GM18505 (cell line): ENCODE measurements around the gene ATP8A1.

Experiments
- ATAC-seq: cut with Tn5 transposase; IDR thresholded peaks from one replicate; pipeline ENCODE4 v1.9.1; 2021; ENCODE audit not compliant: unreplicated experiment
- POLR2A ChIP-seq: IDR thresholded peaks from 4 replicates; pipeline ENCODE4 v1.6.1; 2011; ENCODE audit warnings: borderline replicate concordance; ENCODE audit not compliant: insufficient read depth, insufficient read length; ENCODE audit errors: extremely low read depth

The ATP8A1 gene

DNA sequence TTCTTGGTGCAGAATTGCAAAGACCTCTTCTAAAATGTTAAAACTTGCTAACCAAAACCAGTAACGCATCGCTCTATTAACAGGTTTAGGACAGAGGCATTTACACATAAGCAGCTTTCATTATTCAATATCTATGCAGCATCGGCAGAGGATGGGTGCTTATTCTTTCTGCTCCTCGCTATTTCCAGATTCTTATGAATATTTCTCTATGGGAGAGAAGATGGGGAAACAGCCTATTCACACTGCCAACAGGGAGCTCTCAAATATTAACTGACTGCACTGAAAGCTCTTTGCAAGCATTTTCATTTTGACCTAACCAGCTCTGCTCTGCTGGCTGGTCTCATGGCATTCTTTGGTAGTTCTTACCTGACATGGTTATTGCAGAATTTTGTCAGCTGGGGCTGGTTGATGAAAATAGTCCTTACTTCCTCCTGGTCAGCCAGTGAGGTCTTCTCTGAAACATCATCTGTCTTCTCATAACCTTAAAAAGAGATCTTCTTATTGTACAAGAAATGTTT is 30.2 kb downstream of the ATP8A1 start:
- no peak for ATAC-seq

DNA sequence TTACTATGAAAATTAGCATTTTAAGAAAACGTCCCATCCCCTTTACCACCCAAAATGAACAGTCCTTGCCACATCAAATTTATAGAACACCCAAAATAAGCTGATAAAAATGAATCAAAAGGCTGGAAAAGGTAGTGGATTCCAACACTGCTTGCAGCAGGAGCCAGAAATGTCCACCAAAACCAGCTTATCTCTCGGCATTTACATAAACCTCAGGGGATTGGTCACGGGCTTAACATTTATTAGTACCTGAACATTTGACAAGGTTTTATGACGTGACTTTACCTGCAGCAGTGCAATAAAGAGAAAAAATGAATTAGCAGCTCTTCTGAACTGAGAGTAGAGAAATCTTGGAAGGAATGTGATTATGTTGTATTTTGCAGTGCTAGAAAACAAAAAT is 31.6 kb downstream of the ATP8A1 start:
- no peak for TF ChIP-seq POLR2A
- no peak for ATAC-seq

More for the DNA sequence above, 30.2 kb downstream of the ATP8A1 start:
- no peak for TF ChIP-seq POLR2A

DNA sequence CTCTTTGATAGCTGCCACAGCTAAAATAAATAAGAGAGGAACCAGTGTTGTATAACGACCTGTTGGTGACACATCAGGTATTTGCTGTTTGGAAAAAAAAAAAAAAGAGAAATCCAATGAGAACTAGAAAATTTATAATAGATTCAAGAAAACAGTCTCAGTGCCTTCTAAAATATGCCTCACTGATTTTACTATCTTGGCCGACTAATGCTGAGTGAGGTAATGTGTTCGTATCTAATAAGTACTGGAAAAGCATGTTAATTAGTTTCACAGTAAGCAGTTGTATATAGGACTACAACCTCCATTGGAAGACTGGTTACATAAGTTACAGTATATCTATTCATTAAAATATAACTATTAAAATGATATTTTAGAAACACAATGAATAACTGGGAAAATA is 32.4 kb downstream of the ATP8A1 start:
- TF ChIP-seq POLR2A: no peak
- no peak for ATAC-seq

DNA sequence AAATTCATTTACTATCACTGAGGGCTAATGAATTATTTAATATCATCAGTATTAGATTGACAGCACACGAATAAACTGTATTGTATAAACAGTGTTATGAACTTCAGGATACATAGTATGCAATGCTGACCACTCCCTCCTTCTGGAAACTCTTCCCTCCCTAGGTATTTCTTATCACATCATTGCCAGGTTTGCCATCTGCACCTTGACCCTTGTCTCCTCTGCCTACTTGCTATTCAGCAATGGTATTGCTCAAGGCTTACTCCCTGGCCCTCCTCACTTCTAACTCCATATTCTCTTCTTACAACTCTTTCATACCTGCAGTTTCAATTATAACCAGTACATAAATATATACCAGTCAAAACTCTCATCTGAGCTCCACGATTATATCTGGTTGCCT is 38.9 kb downstream of the ATP8A1 start:
- ATAC-seq: no peak

DNA sequence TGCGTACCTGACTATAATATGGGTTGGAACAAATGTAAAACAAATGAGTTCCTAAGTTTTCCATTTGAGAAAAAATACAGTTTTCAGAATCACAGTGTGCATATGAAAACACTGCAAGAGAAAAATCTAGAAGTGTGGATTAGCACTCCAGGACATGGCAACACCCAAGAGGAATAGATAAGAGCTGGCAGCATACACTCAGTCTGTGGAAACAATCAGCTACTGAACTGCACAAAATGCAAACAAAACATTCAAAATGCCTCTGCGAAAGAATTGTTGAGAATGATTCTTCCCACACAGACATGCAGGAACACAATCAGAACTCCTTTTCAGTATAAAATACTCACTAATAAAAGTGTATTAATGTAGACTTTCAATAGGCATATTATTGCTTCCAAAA is 39.9 kb downstream of the ATP8A1 start:
- ATAC-seq: no peak
- TF ChIP-seq POLR2A: no peak

More for the DNA sequence above, 38.9 kb downstream of the ATP8A1 start:
- TF ChIP-seq POLR2A: no peak

DNA sequence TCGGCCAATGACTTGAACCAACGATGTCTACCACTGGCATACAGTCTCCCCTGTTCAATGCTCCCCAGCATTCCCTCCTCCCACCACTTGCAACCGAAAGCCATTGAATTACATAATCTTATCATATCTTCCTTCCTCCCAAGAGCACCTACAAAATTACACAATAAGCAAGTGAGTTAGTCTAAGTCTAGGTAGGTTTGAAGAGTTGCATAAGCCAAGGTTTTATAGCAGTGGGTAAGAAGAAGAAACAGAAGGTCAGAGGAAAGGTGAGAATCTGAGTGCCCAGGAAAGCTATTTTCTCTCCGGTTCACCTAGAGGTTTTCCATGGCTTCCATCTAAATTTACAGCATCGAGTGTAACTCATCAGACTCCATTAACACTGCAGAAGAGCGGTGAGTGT is 40.3 kb downstream of the ATP8A1 start:
- ATAC-seq: no peak
- no peak for TF ChIP-seq POLR2A

DNA sequence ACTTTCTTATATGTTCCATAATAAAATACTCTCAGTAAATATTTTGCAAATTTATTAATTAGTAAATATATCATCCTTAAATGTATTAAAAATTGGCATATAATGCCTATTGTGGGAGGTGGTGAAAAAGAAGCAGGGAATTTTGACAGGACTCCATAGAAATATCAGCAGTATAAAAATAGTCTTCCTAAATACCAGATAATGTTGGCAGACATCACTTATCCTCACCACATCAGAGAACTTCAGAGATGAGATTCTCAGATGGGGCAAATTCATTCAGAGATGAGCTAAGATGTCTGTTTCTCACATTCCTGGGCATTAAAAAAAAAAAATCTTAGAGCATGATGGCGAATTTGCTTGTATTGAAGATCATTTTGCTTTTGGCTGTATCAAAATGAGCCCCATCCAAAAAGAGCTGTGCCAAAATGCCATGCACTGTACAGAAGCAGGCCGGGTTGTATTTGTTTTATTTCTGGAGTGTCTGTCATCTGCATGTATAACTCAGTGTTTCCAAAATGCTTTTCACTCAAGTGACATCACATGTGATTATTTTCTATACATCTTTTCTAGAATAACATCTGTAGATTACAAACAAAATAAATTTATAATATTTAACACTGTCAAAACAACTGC is 41.7 kb downstream of the ATP8A1 start:
- TF ChIP-seq POLR2A: no peak
- ATAC-seq: no peak

DNA sequence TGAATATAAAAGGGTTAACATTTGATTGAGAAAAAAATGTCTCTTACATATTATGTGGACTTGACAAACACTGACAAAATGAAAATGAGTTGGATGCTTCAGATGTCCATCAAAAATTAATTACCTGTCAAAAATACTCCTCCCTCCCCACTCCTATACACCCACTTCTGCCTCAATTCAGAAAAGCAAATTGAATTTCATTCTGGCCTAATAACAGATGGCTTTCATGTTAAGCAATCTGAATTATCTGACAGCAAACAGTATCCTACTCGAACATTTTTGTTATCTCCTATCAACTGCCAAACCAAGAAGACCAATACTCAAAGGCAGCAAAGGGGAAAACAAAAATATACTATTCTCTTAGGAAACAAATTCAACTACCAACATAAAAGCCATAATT is 44.0 kb downstream of the ATP8A1 start:
- no peak for ATAC-seq
- TF ChIP-seq POLR2A: no peak

DNA sequence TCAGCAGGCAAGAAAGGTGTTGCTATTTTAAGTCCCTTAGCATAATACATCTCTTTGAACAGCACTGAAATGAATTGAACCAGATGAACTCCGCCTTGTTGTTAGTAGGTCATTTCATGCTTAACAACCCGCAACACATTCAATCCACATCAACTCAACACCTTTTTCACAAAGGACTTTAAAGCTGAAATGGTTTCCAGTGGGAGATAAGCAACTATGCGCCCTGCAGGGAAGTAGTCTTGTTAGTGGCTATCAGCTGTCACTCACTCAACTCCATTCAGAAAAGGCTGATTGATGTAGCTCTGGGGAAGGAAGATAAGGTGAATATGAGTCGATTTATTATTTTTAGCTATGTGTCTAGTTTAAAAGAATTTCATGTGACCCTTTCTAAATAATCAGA is 46.0 kb downstream of the ATP8A1 start:
- ATAC-seq: no peak
- no peak for TF ChIP-seq POLR2A

DNA sequence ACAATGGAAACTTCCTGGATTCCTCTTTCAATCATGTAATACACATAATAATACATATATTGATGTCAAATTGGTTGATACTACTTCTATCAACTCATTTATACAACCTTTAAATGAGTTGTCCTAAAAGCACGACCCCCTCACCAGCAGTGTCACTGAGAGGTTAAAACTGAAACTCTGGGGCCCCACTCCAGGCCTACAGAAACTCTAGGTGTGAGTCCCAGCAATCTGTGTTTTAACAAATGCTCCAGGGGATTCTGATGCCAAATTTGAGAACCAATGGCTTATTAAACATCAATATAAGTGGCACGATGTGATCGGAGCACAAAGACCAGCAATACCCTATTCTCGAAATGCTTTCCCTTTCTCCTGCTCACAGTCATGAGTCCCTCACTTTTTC is 47.9 kb downstream of the ATP8A1 start:
- TF ChIP-seq POLR2A: no peak
- ATAC-seq: no peak

DNA sequence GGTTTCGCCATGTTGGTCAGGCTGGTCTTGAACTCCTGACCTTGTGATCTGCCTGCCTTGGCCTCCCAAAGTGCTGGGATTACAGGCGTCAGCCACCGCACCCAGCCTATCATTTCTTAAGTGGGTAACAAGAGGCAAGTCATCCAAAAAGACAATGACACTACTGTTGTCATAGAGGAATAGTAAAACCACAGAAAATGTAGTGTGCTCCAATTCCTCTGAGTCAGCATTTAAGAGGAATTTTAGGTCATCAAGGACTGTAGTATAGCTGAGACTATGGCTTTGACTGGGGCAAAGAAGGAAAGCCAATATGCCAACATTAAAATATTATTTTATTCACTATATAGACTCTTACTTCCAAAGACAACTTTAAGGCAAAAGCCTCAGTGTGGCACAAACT is 48.4 kb downstream of the ATP8A1 start:
- no peak for ATAC-seq
- no peak for TF ChIP-seq POLR2A

DNA sequence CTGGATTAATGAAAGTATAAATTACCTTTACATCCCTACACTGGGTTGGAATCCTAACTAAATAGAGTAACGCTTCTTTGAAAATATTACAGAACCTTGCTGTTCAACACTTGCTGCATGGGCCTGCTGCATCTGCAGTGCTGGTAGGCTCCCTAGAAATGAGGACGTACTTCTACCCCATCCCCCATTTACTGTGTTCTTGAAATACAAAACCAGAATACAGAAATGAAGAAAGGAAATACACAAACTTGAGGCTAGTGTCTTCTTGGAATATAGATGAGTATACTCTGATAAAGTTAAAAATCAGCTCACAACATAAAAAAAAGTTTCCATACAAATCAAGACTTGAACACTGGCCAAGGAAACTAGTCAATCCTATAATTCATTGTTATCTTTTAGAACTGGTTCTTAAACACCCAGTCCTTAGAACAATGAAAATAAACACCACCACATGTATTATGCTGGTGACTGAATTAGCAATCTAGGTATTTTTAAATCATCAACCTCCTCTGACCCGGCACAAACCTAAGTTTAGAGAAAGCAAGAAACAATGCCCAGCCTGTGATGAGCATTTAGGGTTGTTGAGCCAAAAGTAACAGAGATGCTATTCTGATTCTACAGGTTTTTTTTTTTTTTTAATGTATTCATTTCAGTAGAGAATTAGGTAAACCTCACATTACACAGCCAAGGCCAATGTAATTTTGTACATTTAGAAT is 49.7 kb downstream of the ATP8A1 start:
- ATAC-seq: no peak
- TF ChIP-seq POLR2A: no peak

DNA sequence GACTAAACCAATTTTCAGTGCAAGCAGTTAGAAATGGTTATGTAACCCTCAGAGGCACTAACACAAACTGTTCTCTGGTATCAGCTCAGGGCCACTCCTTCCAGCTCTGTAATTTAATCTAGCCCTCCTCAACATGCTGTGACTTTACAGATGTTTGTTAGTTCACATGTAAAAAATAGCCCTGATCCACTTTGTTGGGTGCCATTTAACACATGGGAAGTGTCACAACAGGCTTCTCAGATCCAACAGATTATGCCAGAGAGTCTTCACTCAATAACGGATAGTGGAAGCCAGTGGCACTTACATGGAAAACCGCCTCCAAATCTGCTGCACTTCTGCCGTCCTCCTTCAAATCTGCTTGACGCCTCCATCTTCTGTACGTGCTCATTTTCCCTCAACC is 51.6 kb downstream of the ATP8A1 start:
- no peak for ATAC-seq
- no peak for TF ChIP-seq POLR2A

DNA sequence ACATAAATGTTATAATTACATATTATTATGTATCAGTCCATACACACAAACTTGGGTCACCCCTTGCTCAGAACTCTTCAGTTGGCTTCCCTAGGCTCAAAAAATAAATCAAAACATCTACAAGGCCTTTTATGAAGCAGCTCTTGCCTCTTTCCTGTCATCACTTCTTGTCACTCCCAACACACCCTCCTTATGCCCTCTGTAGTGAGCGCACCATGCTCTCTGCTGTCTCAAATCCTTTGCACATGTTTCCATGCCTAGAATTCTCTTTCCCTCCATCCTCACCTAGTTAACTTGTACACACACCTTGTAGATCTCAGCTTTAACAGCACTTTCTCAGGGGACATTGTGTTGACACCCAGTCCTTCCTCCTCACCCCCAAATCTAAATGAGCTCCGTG is 53.0 kb downstream of the ATP8A1 start:
- TF ChIP-seq POLR2A: no peak
- no peak for ATAC-seq

DNA sequence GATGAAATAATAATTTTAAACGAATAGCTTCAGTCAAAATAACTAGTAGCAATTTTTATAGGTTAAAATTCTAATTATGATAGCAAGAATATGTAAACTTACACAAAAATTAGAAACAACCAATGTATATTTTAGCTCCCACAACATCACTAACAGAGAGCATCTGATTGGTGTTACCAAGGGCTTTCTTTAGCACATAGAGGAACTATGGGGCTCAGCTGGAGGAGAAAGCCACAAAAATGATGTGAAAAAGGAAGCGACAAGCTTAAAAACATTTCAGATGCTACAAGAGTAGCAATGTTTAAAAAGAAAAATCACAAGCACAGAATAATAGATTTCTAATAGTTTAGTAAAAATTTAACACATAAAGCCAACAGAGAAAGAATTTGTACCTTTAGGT is 56.3 kb downstream of the ATP8A1 start:
- no peak for TF ChIP-seq POLR2A
- peak; percentile 70 for ATAC-seq

DNA sequence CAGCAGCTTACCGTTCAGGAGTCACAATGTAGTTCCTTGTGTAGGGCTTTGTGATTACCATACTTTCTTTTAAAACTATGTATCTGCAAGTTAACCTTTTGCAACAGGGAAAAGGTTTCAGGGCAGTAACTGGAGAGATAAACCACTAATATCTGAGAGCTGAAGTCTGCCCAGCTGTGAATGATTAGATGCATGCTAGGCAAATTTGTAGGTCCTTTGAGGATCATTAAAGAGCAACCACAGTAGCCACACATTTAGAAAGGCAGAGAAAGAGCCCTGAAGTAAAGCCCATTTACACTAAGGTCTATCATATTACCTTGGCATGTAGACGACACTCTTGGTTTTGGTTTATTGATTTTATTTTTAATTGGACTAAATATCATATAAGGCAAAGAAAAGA is 60.0 kb downstream of the ATP8A1 start:
- no peak for TF ChIP-seq POLR2A
- ATAC-seq: no peak
